Measurements from ENCODE around the gene DND1. TPM values are rescaled to one million over a fixed set of nuclear protein-coding genes. Genes with fewer than 3 reads are reported as not detected.

Gene DND1
- total RNA-seq: under 0.01 and 0.39 TPM in 2 replicates

DNA sequence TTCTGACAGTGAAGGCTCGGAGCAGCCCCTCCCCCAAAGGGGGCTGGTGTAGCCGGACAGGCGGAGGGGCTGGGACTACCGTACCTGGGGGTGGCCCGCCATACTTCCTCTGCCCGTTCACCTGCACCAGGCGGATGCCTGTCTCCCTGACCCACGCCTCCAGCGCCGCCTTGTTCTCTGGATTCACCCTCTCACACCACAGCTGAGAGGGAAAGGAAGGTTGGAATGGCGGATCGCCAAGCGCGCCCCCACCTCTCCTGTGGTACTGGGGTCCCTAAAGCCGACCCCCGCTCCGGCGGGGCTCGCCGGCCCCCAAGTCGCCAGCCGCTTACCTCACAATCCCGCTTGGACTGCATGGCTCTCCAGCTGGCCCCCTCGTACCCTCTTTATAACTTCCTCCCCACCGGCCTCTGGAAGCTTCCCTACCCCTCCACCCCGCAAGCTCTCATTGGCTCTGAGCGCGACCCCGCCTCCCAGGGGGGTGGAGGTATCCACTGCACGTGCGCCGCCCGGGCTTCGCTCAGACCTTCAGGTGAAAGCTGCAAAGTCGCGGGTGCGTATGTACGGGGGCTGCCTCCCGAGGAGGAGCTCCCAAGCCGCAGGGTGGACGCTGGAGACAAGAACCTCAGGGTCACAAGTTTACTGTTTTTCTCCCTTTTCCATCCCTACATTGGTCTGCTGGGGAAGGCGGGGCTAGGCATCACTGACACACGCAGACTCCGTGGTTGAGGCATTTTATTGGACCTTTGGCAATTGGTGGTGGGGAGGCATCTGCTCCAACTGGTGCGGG lies at the start of gene DND1:
DND1 (minus strand) TSS at position 390 of the 790 bp plus-strand sequence; CDS start at position 356, 34 bp downstream.

DNA sequence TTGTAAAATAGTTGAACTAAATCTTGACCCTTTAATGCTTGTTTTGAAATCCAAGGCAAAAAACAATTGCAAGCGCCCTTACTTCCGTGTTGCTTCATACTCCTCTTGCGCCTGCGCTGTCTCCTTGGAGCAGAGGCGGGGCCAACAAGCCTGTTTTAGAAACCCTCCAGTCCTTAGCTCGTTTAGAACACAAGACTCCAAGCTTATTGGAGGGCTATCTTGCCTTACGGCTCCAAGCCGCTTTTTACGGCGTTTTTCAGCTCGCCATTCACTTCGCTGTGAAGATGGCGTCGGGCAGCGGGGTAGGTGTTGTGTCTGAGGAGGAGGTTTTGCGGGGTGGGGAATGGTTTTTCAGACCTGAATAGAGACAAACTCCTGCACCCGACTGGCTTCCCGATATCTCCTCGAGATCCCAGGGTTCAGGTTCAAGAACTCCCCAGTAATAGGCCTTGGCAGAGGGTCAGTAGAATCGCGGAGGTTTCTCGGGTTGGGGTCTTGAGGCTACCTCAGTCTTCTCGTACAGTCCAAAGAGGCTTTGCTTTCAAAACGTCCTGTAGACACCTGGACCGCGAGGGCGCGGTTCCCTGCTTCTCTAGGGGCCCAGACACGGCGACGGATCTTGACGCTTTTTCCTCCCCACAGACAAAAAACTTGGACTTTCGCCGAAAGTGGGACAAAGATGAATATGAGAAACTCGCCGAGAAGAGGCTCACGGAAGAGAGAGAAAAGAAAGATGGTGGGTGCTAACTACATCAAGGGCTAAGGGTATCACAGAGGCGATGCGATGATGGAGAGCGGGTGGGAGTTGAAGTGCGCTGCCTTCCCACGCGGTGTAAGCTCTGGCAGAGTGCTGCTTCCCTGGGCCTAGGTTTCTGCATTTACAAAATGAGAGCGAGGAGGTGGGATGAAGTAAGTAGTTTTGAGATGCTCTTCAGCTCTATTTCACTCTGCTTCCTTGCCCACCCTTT lies 27.1 kb upstream of the DND1 start, which contains the start of gene ZMAT2:
ZMAT2 (plus strand) TSS at position 271 of the 968 bp plus-strand sequence; CDS start at position 285, 14 bp downstream.

DNA sequence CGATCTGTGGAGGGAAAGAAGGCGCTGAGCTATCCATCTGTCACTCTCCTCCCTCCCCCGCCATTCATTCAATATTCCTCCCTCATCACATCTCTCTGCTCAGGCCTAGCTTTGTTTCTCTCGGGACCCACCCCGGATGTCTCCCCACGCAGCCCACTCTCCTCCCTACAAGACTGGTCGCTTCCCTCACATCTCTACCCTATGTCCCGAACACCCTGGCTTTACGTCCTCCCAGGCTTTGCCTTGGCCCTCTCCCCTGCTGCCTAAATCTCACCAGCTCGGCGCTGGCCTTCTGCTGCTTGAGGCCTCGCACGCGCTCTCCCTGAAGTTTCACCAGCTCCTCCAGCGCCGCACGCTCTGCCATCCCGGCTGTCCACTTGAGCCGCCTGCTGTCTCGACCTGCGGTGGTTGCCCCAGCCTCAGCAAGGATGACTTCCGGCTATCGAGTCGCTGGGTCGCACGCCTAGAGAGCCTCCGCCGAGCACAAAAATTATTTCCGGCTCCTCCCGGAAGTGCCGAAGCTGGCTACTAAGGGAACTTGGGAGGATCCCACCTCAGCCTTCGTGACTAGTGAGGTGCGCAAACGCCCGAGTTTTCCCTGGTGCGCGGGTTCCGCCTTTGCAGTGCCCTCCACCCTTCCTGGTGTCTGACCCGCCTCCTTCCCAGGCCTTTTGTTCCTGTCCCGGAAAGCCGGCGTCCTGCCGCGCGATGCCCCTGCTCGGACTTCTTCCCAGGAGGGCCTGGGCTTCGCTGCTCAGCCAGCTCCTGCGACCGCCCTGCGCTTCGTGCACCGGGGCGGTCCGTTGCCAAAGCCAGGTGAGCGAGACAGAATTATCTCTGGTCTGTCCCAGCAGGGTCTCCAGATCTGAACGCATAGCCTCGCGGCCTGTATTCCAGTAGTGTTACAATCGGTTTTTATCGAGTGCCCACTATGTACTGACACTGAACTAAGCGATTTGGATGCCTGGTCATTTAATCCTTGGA lies 17.9 kb upstream of the DND1 start, which contains the start of the genes HARS1 and HARS2:
HARS1 (minus strand) TSS at position 430 of the 984 bp plus-strand sequence; CDS start at position 364, 66 bp downstream.
HARS2 (plus strand) TSS at position 515 of the 984 bp plus-strand sequence; CDS start at position 709, 194 bp downstream.

DNA sequence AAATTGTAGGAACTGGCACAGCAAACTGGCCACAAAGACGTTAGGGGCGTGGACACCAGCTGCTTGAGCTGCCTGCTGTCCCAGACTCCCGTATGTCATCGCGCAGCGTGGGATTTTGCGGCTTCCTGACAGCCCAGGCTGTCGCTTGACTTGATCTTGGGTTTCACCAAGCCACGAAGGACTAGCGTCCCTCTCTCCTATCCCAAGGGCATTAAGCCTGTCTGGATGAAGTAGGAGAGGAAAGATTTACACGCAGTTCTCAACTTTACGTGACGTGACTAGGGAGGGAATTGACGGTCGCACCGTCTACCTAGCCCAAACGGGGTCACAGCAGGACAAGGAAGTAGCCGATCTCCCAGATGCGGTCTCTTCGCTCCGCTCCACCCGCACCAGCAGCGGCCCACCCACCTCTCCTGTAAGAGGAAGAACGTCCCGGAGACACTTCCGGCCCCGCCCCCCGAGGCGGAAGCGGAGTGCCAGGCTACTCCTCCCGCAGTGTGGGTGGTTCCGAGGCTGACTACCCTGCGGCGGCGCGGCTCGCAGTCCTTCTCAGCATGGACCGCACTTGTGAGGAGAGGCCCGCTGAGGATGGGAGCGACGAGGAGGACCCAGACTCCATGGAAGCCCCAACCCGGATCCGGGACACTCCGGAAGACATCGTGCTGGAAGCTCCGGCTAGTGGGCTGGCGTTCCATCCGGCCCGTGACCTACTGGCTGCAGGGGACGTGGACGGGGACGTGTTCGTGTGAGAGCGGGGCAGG lies 8.8 kb downstream of the DND1 start, which contains the start of gene WDR55:
WDR55 (plus strand) TSS at position 546 of the 761 bp plus-strand sequence; CDS start at position 555, 9 bp downstream.

DNA sequence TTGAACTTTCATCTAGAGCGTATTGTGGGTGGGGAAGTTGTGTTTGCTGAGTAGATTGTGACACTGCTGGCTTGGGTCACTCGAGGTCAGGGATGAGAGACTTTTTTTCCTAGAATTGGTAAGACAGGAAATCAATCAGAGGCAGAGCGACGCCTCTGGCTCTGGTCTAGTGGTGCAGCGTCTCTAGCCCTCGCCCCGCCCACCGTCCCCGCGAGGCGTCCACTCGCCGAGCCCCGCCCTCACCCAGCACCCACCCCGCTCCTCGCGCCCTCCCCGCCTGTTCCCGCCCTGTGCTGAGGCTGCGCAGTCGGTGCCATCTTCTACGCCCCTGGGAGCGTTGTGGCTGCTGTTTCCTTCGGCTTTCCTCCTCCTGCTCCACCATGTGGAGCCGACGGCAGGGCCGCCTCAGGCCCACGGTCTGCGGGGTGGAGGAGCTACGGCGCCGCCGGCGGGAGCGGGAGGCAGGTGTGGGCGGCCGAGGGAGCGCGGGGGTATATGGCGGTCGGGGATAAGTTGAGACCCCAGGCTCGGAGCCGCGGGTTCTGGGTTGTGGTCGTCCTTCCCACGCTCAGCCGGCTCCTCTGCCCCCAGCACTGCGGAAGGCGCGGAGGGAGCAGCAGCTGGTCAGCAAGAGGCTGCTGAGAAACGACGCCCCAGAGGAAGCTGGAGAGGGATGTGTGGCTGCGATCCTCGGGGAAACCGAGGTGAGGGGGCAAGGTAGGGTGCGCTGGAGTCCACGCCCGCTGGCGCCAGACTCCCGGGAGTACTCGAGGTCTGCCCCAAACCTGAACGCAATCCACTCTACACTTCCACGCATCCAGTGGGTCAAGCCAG lies 34.0 kb downstream of the DND1 start, which contains the start of gene TMCO6:
TMCO6 (plus strand) TSS at position 304 of the 834 bp plus-strand sequence; CDS start at position 381, 77 bp downstream.

DNA sequence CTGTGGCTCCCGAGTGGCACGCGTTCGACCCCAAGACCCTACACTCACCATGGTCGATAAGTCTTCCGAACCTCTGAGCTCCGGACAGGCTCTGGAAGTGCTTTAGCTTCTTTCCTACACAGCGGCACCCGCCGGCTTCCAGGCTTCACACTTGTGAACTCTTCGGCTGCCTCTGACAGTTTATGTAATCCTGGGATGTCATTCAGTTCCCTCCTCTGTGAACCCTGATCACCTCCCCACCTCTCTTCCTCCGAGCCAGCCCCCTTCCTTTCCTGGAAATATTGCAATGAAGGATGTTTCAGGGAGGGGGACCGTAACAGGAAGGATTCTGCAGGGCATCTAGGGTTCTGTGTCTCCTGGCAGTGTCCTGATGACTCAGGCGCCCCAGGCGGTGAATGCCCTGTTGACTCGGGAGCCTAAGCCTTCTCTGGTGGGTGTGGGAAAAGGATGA lies 40.3 kb downstream of the DND1 start, which contains the start of gene CD14:
CD14 (minus strand) TSS at position 155 of the 451 bp plus-strand sequence; CDS start at position 51, 104 bp downstream.

Small RNAs within 50 kb of the gene (small RNA-seq; reads per million reads assigned to genes)
- 24.6 reads per million, percentile 97 among the genes with 10 or more reads in this experiment for gene VTRNA1-1
- 21.3 reads per million, percentile 97 among the genes with 10 or more reads in this experiment for gene VTRNA1-2

Other genes with a start within 250 kb of the DND1 start
- 0.39 and 2.6 TPM in 2 replicates for gene EIF4EBP3, start 125.9 kb downstream of the DND1 start, total RNA-seq
- gene SRA1, start 116.1 kb downstream of the DND1 start, total RNA-seq: 27.6 and 34.8 TPM in 2 replicates
- gene APBB3, start 109.0 kb downstream of the DND1 start, total RNA-seq: 9.8 and 12.5 TPM in 2 replicates
- 9.9 and 13.5 TPM in 2 replicates for gene SLC35A4, start 108.7 kb downstream of the DND1 start, total RNA-seq
- 0.73 and 0.98 TPM in 2 replicates for gene CD14, start 40.4 kb downstream of the DND1 start, total RNA-seq
- 19.8 and 21.7 TPM in 2 replicates for gene TMCO6, start 34.1 kb downstream of the DND1 start, total RNA-seq
- gene NDUFA2, start 25.9 kb downstream of the DND1 start, total RNA-seq: 30.7 and 38.9 TPM in 2 replicates
- 63.3 and 79.4 TPM in 2 replicates for gene IK, start 25.7 kb downstream of the DND1 start, total RNA-seq
- 36.0 and 44.0 TPM in 2 replicates for gene WDR55, start 8.7 kb downstream of the DND1 start, total RNA-seq
- gene HARS1, start 17.8 kb upstream of the DND1 start, total RNA-seq: 50.0 and 54.3 TPM in 2 replicates
- gene HARS2, start 17.9 kb upstream of the DND1 start, total RNA-seq: 22.4 and 23.1 TPM in 2 replicates
- gene ZMAT2, start 26.9 kb upstream of the DND1 start, total RNA-seq: 24.2 and 28.7 TPM in 2 replicates
- gene PCDHA1, start 112.6 kb upstream of the DND1 start, total RNA-seq: under 0.01 TPM in 1 of 2 replicates, not detected in the other
- not detected in 2 replicates for gene PCDHA2, start 121.3 kb upstream of the DND1 start, total RNA-seq
- gene PCDHA3, start 127.5 kb upstream of the DND1 start, total RNA-seq: under 0.01 TPM in 2 replicates
- gene PCDHA4, start 133.5 kb upstream of the DND1 start, total RNA-seq: under 0.01 TPM in 1 of 2 replicates, not detected in the other
- gene PCDHA5, start 148.0 kb upstream of the DND1 start, total RNA-seq: under 0.01 TPM in 1 of 2 replicates, not detected in the other
- under 0.01 and 0.37 TPM in 2 replicates for gene PCDHA6, start 154.4 kb upstream of the DND1 start, total RNA-seq
- under 0.01 and 0.37 TPM in 2 replicates for gene PCDHA7, start 160.7 kb upstream of the DND1 start, total RNA-seq
- gene PCDHA8, start 167.6 kb upstream of the DND1 start, total RNA-seq: not detected in 2 replicates
- gene PCDHA9, start 174.8 kb upstream of the DND1 start, total RNA-seq: under 0.01 TPM in 2 replicates
- gene PCDHA10, start 182.3 kb upstream of the DND1 start, total RNA-seq: under 0.01 TPM in 2 replicates
- gene PCDHA11, start 195.4 kb upstream of the DND1 start, total RNA-seq: under 0.01 TPM in 1 of 2 replicates, not detected in the other
- not detected in 2 replicates for gene PCDHA12, start 201.7 kb upstream of the DND1 start, total RNA-seq
- gene PCDHA13, start 208.5 kb upstream of the DND1 start, total RNA-seq: not detected in 2 replicates